GM21447 (cell line): ENCODE data around the gene CASR.

Experiments
- ATAC-seq: cut with Tn5 transposase; IDR thresholded peaks from one replicate; pipeline ENCODE4 v1.9.1; 2021; ENCODE audit not compliant: unreplicated experiment

The CASR gene

DNA sequence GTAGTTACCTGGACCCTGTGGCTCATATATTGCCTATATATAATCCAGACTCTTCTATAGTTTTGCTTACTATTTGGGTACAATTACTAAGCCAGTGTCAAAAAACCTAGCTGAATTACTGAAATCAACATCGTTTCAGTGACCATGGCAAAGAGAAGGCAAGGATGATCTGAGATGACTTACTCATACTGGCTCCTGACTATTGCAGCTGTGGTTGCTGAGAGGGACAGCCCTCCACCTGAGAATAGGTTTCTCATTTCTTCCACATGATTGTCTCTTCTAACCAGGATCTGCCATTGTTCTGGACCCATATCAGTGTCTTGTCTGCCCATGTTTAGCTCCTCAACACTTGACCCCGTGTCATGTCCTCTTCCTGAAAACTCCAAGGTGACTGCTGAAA is 30.2 kb downstream of the CASR start:
- ATAC-seq = no peak

DNA sequence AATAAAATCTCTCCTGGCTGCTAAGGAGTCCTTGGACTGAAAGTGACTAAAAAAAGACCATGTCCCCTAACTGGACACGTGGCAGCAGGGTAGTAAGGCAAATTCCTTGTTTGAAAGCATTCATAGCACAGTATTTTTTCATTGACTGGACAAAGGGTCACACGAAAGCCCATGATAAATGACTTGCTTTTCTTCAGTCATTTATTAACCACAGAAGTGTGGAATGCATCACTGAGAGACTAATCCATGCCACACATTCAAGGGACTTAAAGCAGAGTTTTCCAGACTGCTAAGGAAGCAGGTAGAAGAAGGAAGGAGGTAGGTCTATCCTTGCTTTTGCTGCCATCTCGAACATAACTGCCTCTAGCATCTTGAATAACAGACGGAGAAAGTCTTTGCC is 31.2 kb downstream of the CASR start:
- ATAC-seq = no peak

DNA sequence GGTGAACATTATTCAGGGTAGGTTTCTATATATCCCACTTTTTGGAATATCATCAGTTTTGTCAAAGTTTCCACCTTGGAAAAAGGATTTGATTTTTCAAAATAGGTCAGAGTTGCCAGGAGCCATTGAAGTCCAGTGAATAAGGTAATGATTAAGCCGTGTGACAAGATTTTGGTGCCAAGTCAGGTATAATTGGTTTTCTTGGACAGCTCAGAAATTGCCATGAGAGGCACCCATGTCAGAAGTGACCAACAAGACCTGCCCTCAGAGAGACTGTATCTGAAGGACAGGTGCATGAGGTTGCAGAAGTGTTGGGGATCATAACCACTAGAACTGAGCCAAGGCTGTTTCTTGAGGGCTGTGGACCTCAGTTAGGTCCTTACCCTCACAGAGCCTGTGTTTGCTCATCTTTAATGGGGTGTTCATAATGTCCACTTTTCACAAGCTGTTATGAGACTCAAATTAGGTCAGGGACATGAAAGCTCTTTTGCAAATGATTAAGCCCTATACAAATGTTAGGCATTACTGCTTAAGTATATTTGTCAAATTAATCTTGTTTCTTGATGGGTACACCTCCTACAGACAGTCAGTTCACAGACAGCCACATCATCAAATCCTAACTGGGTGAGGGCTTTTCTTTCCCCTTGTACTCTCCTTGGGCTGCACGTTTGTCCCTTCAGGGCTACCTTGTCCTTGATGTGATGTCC is 32.3 kb downstream of the CASR start:
- no peak for ATAC-seq

DNA sequence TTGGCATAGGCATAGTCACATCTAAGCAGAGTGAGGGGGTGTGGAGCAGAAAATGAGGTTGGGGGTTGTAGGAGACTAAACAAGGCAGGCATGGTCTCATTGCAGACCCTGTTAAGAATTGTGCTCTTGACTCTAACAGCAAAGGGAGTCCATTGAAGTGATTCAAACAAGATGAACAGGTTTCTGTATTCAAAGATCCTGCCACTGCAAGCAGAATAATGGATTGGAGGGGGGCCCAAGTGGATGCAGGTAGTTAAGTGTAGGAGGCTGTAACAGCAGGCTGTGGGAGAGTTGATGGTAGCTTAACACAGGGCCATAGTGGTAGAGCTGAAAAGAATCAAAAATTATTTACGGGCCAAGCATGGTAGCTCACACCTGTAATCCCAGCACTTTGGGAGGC is 34.4 kb downstream of the CASR start:
- no peak for ATAC-seq

DNA sequence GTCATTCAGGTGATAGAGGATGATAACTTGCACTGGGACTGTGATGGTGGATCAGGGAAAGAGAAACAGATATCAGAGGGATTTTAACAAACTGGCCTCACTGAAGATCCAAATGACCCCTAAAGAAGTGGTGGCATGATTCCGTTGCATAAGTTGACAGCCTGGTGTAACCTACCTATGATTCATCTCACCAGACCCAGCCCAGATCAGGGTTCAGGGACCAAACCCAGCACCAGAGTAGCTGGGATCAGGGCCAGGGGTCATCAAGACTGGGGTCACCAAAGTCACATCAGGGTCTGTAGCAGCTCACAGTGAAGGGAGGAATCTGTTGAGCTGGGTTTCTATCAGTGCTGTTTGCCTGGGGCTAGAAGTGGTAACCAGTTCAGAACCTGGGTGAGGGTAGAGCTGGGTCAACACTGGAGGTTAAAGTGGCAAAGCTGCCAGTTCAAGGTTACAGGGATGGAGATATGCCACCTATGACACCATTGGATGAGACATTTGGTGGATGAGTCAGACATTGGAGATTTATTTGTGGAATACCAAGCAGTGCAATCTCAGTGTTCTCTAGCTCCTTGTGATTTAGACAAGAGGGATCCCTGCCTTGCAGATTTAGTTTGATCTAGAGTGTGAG is 35.9 kb downstream of the CASR start:
- no peak for ATAC-seq

DNA sequence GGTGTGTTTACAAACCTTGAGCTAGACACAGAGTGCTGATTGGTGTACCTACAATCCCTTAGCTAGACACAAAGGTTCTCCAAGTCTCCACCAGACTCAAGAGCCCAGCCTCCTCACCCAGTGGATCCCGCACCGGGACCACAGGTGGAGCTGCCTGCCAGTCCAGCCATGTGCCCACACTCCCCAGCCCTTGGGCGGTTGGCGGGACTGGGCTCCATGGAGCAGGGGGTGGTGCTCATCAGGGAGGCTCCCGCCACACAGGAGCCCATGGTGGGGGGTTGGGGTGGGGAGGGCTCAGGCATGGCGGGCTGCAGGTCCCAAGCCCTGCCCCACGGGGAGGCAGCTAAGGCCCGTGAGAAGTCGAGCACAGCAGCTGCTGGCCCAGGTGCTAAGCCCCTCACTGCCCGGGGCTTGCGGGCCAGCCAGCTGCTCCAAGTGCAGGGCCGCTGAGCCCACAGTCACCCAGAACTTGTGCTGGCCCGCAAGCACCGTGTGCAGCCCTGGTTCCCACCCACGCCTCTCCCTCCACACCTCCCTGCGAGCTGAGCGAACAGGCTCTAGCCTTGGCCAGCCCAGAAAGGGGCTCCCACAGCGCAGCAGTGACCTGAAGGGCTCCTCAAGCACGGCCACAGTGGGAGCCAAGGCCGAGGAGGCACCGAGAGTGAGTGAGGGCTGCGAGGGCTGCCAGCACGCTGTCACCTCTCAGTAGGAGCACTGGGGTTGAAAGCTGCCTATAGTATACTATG is 43.7 kb downstream of the CASR start:
- no peak for ATAC-seq

DNA sequence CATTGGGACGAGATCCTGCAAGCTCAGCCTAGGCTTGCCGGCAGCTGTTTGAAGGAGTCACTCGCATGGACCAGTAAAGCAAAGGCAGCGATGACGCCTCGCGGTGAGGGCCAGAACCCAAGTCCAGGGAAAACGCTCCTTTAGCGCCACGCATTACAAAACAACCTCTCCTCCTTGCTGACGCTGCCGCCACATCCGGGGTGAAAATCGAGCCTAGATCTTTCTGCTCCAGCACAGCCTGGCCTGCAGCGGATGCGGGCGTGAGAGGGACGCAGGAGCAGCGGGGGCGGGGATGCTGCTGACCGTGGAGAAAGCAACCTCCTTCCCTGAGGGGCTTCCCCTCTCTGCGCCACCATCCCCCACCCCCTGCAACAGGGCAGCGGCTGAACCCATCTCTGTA is 46.7 kb downstream of the CASR start:
- ATAC-seq = no peak

DNA sequence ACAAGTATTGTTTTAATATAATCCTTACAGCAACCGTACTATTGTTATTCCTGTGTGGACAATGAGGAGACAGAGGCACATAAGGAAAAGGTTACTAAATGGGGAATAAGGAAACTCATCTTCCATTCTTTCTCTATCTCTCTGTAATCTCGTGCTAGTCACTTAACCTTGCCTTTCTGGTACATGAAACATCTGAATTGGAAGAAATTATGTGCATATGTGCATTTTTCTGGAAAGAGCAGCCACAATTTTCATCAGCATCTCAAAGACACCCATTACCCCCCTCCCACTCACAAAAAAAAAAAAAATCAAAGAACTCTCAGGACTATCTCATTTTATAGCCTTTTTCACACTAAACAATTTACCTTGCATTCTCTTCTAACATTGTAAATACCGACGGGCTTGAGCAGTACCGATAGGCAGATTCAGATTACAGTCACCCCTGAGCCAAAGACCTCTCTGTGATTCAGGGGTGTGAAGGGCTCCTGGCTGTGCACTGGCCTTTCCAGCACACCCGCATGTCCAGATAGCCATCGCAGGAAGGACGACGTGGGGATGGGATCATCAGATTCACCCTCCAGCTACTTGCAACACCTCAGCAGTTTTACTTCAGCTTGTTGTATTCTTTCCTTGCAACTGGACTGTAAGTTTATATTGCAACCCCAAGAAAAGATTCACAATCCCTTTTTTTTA is 48.1 kb downstream of the CASR start:
- no peak for ATAC-seq

DNA sequence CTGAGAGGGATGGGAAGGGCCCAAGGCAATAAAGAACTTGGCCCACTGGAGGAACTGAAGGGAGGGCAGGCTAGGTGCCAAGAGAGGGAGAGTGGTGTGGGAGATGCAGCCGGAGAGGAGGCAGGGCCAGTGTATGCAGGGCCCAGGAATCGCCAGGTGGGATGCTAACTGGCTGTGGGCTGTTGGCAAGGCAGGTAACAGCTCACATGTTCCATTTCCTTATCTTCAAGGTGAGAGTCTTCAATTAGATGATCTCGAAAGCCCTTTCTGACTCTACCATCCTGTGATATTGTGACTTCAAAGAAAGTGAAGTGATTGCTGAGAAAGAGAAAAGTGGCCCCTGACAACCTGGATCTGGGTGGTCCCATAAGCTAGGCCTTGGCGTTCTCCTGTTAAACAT is 49.0 kb downstream of the CASR start:
- no peak for ATAC-seq

DNA sequence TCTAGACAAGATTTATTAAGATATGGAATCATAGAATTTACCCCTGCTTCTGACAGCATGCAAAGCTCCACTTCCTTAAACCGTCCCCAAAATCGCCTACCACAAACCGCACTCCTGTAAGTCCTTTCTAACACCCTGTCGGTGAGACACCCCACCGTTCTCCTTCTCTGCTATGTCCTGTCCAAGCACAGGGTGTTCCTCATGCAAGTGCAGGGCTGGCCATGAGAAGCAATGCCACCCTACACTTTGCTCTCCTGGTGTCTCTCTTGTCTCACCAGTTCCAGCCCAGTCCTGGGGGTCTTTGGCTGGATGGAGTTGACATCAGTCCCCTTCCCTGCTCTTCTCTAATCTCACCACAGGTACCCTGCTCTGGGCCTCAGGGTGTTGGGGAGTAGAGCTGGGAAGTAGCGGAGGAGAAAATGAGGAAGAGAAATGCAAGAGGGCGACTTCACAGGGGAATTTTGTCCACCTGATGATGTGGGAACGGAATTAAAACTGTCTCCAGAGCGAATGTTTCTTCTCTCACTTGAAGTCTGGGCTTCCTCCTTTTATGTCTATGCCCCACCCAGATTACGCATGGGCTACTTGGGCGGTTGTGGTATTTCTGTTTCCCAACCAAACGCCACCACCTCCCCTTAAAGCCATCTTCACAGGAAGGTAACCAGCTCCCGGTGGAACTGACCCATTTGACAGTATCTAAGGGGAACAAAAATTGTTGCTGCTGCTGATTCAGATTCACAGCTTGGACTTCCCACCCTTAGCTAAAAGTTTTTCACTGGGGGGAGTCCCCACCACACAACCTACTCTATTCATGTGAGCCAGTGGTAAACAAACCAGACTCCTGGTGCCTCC is 49.9 kb downstream of the CASR start:
- peak; percentile 66 for ATAC-seq

DNA sequence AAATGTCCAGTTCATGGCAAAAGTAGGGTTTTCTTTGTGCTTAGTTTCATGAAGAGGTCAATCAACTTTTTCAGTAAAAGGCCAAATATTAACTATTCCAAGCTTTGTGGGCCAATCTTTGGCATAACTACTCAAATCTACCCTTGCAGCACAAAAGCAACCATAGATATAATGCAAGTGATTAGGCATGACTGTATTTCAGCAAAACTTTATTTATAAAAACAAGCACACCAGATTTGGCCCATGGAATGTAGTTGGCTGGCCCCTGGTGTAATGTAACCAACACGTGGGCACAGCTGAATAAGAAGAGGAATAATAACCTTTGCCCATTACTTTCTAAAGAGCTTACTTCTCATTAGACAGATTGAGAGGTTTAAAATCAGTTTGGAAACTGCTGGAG is 50.6 kb downstream of the CASR start:
- ATAC-seq = no peak

DNA sequence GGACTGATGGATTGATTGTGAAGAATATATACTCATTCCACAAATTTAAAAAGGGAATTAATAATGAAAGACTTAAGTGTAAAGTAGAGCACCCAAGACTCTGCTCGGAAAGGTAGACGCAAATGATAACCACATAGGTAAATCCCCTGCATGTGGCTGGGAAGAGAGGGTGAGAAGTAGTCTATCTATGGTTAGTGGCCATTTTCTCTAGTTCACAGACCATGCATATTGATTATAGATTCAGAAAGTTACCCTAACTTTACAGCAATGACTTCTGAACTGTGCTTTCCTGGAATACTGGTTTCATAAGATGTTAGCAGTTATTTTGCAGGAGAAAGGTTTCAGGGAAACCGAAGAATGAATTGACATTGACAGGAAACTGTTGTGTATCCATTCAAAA is 51.7 kb downstream of the CASR start:
- ATAC-seq = peak; percentile 37

DNA sequence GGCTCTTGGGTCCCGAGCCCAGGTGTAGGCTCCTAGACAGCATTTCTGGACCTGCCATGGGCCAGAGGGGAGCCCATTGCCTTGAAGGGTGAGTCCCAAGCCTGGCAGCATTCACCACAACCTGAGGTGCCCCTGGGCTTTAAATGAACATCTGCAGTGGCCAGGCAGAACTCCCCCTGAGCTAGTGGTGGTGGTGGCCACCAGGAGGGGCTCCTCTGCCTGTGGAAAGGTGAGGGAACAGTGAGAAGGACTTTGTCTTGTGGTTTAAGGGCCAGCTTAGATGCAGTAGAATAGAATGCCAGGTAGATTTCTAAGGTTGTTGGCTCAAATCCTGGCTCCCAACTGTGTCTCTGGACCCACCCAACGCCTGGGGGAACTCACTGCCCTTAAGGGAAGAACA is 55.6 kb downstream of the CASR start:
- no peak for ATAC-seq

DNA sequence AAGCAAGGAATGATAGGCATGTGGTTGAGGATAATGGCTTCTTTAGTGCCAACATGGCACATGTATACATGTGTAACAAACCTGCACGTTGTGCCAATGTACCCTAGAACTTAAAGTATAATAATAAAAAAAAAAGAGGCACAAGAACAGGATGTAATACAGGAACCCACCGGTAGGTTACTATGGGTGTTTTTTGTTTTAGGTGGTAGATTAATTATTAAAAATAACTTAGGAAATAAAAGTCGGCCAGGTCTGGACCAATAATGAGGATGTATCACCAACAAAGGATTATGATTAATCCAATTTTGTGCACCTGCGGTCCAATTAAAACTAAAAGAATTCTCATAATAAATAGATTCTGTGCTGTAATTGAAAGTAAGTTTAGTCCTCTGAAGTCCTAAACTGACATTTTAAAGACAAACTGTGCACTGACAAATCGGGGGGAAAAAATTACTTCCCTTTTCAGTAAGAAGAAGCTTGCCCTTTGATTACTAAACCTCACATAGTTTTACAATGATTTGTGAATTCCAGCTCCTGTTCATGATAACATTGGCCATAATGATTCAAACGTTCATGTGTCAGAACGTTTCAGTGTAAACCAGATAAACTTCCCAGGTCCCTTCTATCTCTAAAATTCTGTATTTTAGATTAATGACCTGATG is 62.2 kb downstream of the CASR start:
- ATAC-seq = no peak

DNA sequence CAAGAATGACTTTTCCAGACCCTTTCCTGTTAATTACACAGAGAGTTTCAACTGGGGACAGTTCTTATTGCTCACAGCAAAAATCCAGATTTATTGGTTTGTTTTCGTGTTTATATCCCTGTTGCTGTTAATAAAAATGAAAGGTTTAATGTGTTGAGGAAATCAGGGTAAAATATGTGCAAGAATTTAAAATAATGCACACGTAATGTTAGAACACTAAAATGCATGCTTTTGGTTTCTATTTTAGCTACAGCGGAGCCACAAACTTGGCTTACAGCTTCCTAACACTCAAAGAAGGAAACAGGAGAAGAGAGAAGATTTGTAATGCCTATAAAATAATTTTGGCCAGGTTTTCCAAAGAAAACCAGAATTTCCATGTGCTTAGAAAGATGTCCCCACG is 62.7 kb downstream of the CASR start:
- ATAC-seq = no peak

DNA sequence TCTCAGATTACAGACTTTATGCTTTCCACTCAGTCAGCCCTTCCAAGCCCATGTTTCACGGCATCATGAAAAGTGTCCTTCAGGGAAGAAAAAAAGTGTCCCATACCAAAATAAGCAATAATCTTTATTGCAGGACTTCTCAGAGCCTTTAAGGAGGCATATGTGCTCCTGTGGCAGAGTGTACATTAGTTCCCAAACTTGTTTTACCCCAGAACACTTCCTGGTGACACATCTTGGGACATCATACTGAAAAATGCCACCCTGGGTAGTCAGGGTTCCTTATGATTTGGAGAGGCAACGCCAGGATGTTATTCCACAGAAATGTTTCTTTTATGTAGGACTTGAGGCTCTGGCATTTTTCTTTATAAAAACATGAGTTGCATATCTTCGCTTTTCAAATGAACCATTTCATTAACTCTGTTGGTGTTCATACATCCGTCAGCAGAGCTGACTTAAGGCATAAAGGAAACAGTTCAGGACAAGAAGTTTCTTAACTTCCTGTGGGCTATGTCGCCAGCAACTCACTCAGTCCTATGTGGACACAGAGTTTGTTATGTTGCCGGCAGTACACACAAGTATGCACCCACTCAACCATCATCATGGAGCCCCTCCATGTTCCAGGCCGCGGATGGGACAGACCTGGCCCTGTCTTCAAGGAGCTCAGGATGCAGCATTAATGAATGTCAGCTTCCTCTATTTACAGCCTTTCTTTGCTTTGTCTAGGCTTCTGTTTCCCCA is 63.8 kb downstream of the CASR start:
- no peak for ATAC-seq

DNA sequence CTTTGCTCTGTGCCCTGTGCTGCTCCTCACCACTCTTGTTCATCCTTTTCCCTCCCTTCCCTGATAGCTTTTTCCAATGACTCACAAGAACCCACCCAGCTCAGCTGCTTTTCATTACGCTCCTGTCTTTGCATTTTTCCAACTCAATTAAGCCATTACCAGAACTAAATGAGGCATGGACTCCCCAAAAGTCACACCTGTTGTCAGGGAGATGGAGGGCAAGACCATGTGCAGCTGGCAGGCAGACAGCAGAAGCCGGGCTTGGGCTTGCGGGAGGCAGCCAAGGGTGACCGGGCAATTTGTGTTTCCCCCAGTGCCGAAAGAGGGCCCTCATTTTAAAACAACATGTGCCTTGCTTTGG is 64.3 kb downstream of the CASR start:
- no peak for ATAC-seq

DNA sequence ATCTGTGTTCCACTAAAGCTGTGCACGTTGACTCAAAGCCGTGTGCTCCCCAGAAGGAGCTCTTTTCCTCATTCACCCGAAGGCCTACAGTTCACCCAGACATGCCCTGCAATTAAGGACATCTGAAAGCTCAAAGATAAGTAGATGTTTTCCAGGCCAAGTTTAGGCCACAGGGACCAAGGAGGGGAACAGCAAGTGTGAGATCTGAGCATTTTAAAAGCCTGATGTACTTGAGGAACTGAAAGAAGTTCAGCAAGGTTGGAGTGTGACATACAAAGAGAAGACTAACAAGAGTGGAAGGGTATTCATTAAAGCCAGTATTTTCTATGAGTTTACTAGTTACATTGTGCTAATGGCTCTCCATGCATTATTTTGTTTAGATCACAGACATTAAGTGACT is 68.0 kb downstream of the CASR start:
- no peak for ATAC-seq

DNA sequence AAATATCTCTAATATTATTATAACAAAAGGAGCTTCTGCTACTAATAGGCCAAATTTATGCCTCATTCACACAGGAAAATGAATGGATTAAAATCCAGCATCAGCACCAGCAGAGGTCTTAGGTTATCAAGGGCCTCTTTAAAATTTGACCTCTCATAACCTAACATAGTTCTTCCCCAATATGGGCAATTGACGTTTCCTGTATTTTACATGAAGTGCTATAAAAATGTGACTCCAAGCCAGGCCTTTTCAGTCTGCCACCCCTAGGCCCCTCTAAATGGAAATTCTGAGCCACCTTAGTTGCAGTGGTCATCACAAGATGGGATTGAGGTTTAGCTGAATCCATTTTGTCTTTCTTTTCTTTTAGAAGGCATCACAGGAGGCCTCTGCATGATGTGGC is 70.1 kb downstream of the CASR start:
- no peak for ATAC-seq
